ENCODE data around the gene PTPRK.

Gene PTPRK

GRCh38 chr6:128069188-128069587 lies 451.2 kb downstream of the PTPRK start:
- DNase-seq (ENCODE audit: low spot score) = no peak

GRCh38 chr6:128068119-128068479 lies 452.3 kb downstream of the PTPRK start:
- DNase-seq (ENCODE audit: low spot score) = no peak

- DNase-seq (ENCODE audit: low spot score) = no peak
Observed at GRCh38 chr6:128067446-128068118, 452.8 kb downstream of the PTPRK start.

- DNase-seq (ENCODE audit: low spot score) = no peak
Observed at GRCh38 chr6:128065072-128065471, 455.3 kb downstream of the PTPRK start.

GRCh38 chr6:128064540-128064895 lies 455.9 kb downstream of the PTPRK start:
- no peak for DNase-seq (ENCODE audit: low spot score)

- no peak for DNase-seq (ENCODE audit: low spot score)
Observed at GRCh38 chr6:128063850-128064539, 456.4 kb downstream of the PTPRK start.

GRCh38 chr6:128062882-128063603 lies 457.4 kb downstream of the PTPRK start:
- no peak for DNase-seq (ENCODE audit: low spot score)

GRCh38 chr6:128057946-128058345 lies 462.5 kb downstream of the PTPRK start:
- no peak for DNase-seq (ENCODE audit: low spot score)

GRCh38 chr6:128057541-128057940 lies 462.9 kb downstream of the PTPRK start:
- DNase-seq (ENCODE audit: low spot score) = no peak

GRCh38 chr6:128053109-128053508 lies 467.3 kb downstream of the PTPRK start:
- no peak for DNase-seq (ENCODE audit: low spot score)

GRCh38 chr6:128047989-128048388 lies 472.4 kb downstream of the PTPRK start:
- no peak for DNase-seq (ENCODE audit: low spot score)

- no peak for DNase-seq (ENCODE audit: low spot score)
Observed at GRCh38 chr6:128046033-128046432, 474.4 kb downstream of the PTPRK start.

GRCh38 chr6:128039543-128039942 lies 480.9 kb downstream of the PTPRK start:
- no peak for DNase-seq (ENCODE audit: low spot score)

GRCh38 chr6:128036808-128037570 lies 483.4 kb downstream of the PTPRK start:
- DNase-seq (ENCODE audit: low spot score) = no peak

- DNase-seq (ENCODE audit: low spot score) = no peak
Observed at GRCh38 chr6:128033156-128033555, 487.2 kb downstream of the PTPRK start.

- no peak for DNase-seq (ENCODE audit: low spot score)
Observed at GRCh38 chr6:128032042-128032441, 488.4 kb downstream of the PTPRK start.

GRCh38 chr6:128029826-128030225 lies 490.6 kb downstream of the PTPRK start:
- no peak for DNase-seq (ENCODE audit: low spot score)

- no peak for DNase-seq (ENCODE audit: low spot score)
Observed at GRCh38 chr6:128028183-128028582, 492.2 kb downstream of the PTPRK start.

- no peak for DNase-seq (ENCODE audit: low spot score)
Observed at GRCh38 chr6:128025478-128025877, 494.9 kb downstream of the PTPRK start.

GRCh38 chr6:128024969-128025368 lies 495.4 kb downstream of the PTPRK start:
- DNase-seq (ENCODE audit: low spot score) = no peak

- DNase-seq (ENCODE audit: low spot score) = no peak
Observed at GRCh38 chr6:128024046-128024445, 496.4 kb downstream of the PTPRK start.

GRCh38 chr6:128018821-128019220 lies 501.6 kb downstream of the PTPRK start:
- no peak for DNase-seq (ENCODE audit: low spot score)

- no peak for DNase-seq (ENCODE audit: low spot score)
Observed at GRCh38 chr6:128017288-128017687, 503.1 kb downstream of the PTPRK start.

Data from iPS-NIHi11 (cell line).